Middle frontal gyrus (tissue), 1 donor: ENCODE measurements around the gene IL36RN.

Experiments
- DNase-seq: peaks from one replicate; pipeline ENCODE4 v3.0.0-alpha.2; 2015; ENCODE audit warnings: low spot score; ENCODE audit errors: extremely low spot score

The IL36RN gene

DNA sequence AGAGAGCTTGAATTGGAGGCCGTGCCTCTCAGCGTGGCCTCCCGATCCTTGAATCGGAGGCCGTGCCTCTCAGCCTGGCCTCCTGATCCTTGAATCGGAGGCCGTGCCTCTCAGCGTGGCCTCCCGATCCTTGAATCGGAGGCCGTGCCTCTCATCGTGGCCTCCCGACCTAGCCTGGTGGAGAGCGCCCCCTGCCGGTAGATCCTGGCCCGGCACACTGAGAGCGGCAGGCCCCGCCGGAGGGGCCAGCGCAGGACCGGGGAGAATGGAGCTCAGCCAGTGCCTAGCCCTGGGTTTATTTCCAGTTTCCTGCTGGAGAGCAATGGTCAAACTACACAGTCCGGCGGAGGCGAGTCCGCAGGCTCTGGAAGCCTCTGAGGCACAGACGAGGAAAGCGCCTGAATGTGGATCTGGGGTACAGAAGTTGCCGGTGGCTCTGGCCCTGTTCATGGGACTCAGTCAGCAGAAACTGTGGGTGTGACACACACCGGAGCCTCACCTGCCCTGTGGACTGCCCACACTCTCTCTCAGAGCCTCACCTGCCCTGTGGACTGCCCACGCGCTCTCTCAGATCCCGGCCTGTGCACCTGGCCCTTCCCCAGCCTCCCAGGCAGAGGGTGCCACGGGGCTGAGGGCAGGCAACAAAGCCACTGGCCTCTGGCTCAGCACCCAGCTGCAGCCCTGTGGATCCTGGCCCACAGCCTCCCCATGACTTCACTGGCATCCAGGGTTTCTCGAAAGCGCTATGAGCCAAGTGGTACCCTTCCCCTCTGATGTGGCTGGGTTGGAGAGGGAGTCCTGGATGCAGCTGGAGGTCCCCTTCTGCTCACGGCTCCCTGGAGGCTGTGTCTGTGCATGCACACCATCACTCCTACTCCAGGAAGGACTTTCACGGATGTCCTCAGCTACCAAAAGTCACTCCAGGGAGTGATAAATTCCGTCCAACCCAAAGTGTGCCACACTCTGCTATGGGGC lies 7.8 kb upstream of the IL36RN start:
- DNase-seq = no peak

GRCh38 chr2:113052396-113052917 lies 6.5 kb upstream of the IL36RN start, which contains the start of gene IL36B:
Gene IL36B (minus strand): TSS chr2:113052867.
- no peak for DNase-seq

GRCh38 chr2:113053666-113054065 lies 5.3 kb upstream of the IL36RN start:
- DNase-seq = no peak

- DNase-seq = no peak
These were observed 4.9 kb upstream of the IL36RN start for GRCh38 chr2:113054066-113054465.

DNA sequence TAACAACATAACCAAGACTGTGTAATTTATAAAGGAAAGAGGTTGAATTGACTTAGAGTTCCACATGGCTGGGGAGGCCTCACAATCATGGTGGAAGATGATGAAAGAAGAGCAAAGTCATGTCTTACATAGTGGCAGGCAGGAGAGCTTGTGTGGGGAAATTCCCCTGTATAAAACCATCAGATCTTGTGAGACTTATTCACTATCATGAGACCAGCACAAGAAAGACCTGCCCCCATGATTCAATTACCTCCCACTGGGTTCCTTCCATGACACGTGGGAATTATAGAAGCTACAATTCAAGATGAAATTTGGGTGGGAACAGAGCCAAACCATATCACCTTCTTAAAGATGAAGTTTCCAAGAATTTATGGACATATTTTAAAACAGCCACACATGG lies 2.5 kb upstream of the IL36RN start:
- DNase-seq = no peak

DNA sequence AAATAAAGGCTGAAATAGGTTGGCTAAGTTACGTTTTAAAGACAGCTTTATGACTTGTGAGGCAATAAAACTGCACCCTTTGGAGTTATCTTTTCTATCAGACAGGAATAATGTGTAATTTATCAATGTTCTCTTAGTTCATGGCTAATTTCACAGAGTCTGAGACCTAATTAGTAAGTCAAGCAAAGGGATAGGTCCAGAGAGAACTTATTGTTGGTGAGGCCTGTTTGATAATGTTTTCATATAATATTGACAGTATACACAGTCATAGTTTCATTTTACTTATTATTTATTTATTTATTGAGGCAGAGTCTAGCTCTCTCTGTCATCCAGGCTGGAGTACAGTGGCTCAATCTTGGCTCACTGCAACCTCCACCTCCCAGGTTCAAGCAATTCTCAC lies 1.9 kb upstream of the IL36RN start:
- no peak for DNase-seq

GRCh38 chr2:113058411-113058994 lies 495 bp upstream of the IL36RN start:
- DNase-seq = no peak

- no peak for DNase-seq
These were observed 1.4 kb downstream of the IL36RN start for GRCh38 chr2:113060396-113060795.

- DNase-seq = no peak
These were observed 1.8 kb downstream of the IL36RN start for GRCh38 chr2:113060796-113061195.

DNA sequence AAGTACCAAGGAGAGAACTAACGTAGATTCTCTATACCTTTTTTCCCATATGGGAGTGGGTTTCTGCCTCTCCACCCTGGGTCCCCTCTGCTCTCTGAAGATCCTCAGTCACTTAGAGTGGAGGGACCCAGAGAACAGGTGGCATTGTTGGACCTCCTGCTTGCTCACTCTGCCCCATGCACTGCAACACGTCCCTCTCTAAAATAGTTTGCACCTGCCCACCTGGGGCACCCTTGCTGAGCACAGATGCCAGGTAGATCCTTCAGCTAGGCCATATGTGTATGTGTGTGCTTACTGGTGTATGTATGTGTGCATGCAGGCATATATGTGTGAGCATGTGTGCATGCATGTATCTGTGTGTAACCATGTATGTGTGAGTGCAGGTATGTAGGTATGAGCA lies 2.2 kb downstream of the IL36RN start:
- DNase-seq = no peak

- DNase-seq = no peak
These were observed 3.1 kb downstream of the IL36RN start for GRCh38 chr2:113061896-113062770.

GRCh38 chr2:113064281-113064680 lies 5.3 kb downstream of the IL36RN start:
- DNase-seq = no peak

GRCh38 chr2:113064898-113065297 lies 5.9 kb downstream of the IL36RN start:
- no peak for DNase-seq

DNA sequence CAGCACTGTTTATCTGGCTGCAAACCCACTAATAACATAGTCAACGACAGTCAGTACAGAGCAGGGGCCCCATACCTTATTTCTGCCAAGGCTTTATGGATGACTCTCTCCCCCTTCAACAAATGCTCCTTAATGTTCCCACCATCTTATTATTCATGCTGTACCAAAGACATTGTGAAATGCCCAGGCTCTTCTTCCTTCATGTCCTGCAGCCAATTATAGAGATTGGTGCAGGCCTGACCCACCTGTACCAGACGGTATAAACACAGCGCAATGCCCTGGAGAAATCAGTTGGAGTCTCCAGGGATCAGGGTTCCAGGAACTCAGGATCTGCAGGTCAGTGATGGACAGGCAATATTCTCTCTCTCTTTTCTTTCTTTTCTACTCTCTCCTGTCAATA lies 8.7 kb downstream of the IL36RN start, which contains the start of gene IL1F10:
IL1F10 (plus strand) TSS at position 290 of the 400 bp plus-strand sequence. CDS start 4,769 bp downstream, outside the sequence.
- DNase-seq = no peak

DNA sequence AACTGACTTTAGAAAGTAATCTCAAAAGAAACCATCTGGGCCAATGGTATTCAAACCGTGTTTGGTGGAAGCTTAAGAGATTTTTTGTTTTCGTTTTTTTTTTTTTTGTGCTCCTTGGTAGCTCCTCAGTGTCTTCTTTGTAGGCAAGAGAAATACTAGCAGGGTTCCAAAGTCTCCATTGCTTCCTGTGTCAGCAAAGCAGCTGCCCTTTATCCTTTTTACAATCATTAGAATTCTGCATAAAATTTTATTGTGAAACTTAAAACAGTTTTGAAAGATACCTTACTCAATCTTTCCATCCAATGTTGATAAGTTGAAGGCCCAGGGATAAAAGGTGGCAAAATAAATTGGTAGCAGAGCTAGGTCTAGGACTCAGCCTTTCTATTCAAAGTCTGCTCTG lies 9.3 kb downstream of the IL36RN start:
- no peak for DNase-seq

DNA sequence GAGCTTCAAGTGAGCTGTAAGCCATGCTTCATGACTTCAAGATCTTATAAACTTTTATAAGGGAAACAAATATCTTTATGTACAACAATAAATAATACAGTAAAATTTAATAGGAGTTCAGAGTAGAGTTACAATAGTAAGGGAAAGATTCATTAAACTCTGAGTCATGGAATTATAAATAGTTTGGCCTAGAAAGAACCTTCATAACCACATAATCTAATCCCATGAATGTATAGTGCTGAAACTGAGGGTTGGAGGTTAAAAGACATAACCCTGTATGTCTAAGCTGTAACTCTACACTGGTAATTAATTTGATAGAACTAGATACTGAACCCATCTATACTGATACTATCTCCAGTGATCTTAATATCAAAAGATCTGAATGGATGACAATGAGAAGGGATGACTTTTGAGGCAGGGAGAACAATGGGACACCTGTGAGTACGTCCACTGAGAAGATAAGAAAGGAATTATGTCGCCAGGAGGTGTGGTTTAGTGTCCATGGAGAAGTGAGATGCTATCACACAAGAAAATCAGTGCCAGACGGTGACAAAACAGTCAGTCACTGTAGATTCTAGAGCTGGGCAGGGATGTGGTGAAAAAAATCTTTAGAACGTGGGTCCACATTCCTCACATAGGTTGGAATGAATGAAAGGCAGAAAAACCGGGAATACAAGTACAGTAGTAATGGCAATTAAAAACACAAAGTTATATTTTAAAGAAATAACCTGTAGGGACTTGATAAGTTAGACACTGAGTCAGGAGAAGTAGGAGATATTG lies 9.9 kb downstream of the IL36RN start:
- no peak for DNase-seq

DNA sequence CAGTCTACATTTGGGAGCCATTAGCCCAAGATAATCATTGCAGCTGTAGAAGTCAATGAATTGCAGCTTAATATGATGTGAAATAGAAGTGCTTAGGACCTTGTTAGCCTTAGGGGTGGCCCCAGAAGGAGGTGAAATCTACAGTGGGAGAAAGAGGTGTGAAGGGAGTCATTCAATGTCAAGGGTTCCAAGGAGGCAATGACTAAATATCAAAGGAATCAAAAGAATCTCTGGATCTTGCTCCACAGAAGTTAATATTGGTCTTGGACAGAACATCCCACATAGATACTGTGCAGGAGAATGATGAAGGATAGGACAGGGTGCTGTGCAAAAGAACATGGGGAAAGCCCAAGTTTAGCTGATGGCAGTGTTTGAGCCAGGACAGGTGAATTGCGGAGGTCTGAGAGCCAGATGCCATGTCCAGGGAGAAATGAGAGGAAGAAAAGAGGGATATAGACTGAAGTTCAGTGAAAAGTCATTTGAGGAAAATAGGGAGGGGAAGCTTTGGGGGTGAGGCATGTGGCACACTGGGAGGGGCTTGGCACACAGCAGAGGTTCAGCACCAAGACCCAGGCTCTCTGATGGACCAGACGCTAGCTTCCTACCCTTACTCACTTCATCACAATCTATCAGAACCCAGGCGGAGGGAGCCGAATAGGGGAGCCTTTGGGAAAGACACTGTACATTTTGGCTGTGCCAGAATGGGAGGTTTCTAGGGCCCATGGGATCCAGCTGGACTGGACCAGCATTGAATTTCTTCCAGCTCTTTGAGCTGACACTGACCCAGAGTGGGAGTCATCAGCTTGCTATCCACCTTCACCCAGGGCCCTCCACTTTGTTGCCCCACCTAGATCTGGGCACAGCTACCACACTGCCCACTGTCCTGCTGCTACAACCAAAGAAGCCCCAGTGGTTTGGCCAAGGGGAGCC lies 10.9 kb downstream of the IL36RN start:
- no peak for DNase-seq

GRCh38 chr2:113070606-113070975 lies 11.6 kb downstream of the IL36RN start:
- DNase-seq = no peak

- DNase-seq = no peak
These were observed 13.6 kb downstream of the IL36RN start for GRCh38 chr2:113072584-113072983.
